DND-41 (cell line): Measurements from ENCODE around the gene WDR59.

Source experiments
- ATAC-seq: fragments of 200-7000 bp; cut with Tn5 transposase; 3 replicates; pipeline ENCODE4 v1.9.1; 2021; ENCODE audit warnings: low read depth; ENCODE audit not compliant: insufficient read depth
- DNase-seq: peaks from one replicate; pipeline ENCODE4 v3.0.0-alpha.2; 2020
- H2AFZ ChIP-seq: 2 replicates; pipeline ENCODE4 v1.6.0; 2012; ENCODE audit warnings: low read depth, low read length
- H3K27ac ChIP-seq: 2 replicates; pipeline ENCODE4 v1.5.1; 2012; ENCODE audit warnings: low read length, inconsistent platforms
- H3K27me3 ChIP-seq: fragments of 200-600 bp; sonication (generic); 2 replicates; pipeline ENCODE4 v1.6.0; 2012; ENCODE audit warnings: low read length, mild to moderate bottlenecking, inconsistent platforms; ENCODE audit not compliant: insufficient read depth, poor library complexity
- H3K36me3 ChIP-seq: 2 replicates; pipeline ENCODE4 v1.5.1; 2012; ENCODE audit warnings: low read length, inconsistent platforms; ENCODE audit not compliant: insufficient read depth
- H3K4me1 ChIP-seq: 2 replicates; pipeline ENCODE4 v1.5.1; 2012; ENCODE audit warnings: mild to moderate bottlenecking, low read length; ENCODE audit not compliant: insufficient read depth
- H3K4me2 ChIP-seq: 2 replicates; pipeline ENCODE4 v1.6.0; 2012; ENCODE audit warnings: mild to moderate bottlenecking, moderate library complexity, low read length, inconsistent platforms; ENCODE audit not compliant: insufficient read depth
- H3K4me3 ChIP-seq, 2 experiments: fragments of 200-600 bp in 1 of 2; shearing (Covaris generic) in 1 of 2; 2 replicates each; pipeline ENCODE4 v1.5.1; 2012 to 2016; ENCODE audit warnings: inconsistent platforms in 2 of 2, low read length in 2 of 2, mild to moderate bottlenecking in 2 of 2, low read depth in 1 of 2, moderate library complexity in 1 of 2
- H3K79me2 ChIP-seq: 2 replicates; pipeline ENCODE4 v1.6.0; 2012; ENCODE audit warnings: low read length, inconsistent platforms; ENCODE audit not compliant: insufficient read depth
- H3K9ac ChIP-seq: 2 replicates; pipeline ENCODE4 v1.6.0; 2012; ENCODE audit warnings: low read depth, mild to moderate bottlenecking, inconsistent platforms, low read length, moderate library complexity
- H3K9me3 ChIP-seq: 2 replicates; pipeline ENCODE4 v1.5.1; 2012; ENCODE audit warnings: low read length, moderate library complexity, mild to moderate bottlenecking, inconsistent platforms; ENCODE audit not compliant: insufficient read depth, severe bottlenecking
- H4K20me1 ChIP-seq: 2 replicates; pipeline ENCODE4 v1.6.0; 2012; ENCODE audit warnings: low read length; ENCODE audit not compliant: insufficient read depth
- EZH2 ChIP-seq: IDR thresholded peaks from 3 replicates; pipeline ENCODE4 v1.6.1; 2012; ENCODE audit warnings: borderline replicate concordance, low read depth, mild to moderate bottlenecking, moderate library complexity, low read length, inconsistent platforms; ENCODE audit not compliant: severe bottlenecking
- TF ChIP-seq, protein P1 (sequence below): IDR thresholded peaks from 2 replicates; pipeline ENCODE4 v1.5.1; 2012; ENCODE audit warnings: borderline replicate concordance, low read length, moderate library complexity, mild to moderate bottlenecking; ENCODE audit not compliant: poor library complexity, severe bottlenecking; ENCODE audit errors: extremely low read depth

The WDR59 gene

DNA sequence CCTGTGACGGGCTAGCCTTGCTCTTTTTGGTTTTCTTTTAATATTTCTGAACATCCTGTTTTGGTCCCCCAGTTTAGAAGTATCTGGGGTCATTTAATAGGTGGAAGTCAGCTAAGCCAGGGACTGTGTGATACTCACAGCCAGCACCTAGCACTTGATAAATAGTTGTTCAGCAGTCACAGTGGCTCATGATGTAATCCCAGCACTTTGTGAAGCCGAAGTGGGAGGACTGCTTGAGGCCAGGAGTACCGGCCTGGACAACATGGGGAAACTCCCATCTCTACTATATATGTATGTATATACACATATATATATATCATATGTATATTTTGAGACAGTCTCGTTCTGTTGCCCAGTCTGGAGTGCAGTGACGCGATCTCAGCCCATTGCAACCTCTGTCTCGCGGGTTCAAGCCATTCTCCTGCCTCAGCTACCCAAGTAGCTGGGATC lies 12.1 kb upstream of the WDR59 start:
- H3K9ac ChIP-seq: no peak overlapping the region
- H3K4me1 ChIP-seq: peaks cover 19% of the 10 kb centered on the region
- DNase-seq (no peak), ATAC-seq (no peak)
- H3K9me3 ChIP-seq: no peaks in the 10 kb centered on the region
- TF ChIP-seq, protein P1, sequence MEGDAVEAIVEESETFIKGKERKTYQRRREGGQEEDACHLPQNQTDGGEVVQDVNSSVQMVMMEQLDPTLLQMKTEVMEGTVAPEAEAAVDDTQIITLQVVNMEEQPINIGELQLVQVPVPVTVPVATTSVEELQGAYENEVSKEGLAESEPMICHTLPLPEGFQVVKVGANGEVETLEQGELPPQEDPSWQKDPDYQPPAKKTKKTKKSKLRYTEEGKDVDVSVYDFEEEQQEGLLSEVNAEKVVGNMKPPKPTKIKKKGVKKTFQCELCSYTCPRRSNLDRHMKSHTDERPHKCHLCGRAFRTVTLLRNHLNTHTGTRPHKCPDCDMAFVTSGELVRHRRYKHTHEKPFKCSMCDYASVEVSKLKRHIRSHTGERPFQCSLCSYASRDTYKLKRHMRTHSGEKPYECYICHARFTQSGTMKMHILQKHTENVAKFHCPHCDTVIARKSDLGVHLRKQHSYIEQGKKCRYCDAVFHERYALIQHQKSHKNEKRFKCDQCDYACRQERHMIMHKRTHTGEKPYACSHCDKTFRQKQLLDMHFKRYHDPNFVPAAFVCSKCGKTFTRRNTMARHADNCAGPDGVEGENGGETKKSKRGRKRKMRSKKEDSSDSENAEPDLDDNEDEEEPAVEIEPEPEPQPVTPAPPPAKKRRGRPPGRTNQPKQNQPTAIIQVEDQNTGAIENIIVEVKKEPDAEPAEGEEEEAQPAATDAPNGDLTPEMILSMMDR: no peak
- TF ChIP-seq EZH2: no peak
- H4K20me1 ChIP-seq: peaks cover 27% of the 10 kb centered on the region
- H2AFZ ChIP-seq: no peak overlapping the region
- H3K4me3 ChIP-seq: no peak overlapping the region
- H3K4me2 ChIP-seq: no peak overlapping the region
- peaks cover 24% of the 10 kb centered on the region for H3K36me3 ChIP-seq
- no peaks in the 10 kb centered on the region for H3K27me3 ChIP-seq
- peaks cover 31% of the 10 kb centered on the region for H3K79me2 ChIP-seq
- no peak overlapping the region for H3K27ac ChIP-seq

DNA sequence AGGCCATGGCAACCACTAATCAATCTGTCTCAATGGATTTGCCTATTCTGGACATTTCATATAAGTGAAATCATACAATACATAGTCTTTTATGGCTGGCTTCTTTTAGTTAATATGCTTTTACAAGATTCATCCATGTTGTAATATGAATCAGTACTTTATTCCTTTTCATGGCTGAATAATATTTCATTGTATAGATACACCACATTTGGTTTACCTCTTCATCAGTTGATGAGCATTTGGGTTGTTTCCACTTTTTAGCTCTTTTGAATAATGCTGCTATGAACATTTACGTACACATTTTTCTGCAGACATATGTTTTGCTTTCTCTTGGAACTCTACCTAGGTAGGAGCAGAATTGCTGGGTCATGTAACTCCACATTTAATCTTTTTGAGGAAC lies 11.1 kb upstream of the WDR59 start:
- no peaks in the 10 kb centered on the region for H3K27me3 ChIP-seq
- no peaks in the 10 kb centered on the region for H3K9me3 ChIP-seq
- H3K36me3 ChIP-seq: peaks cover 15% of the 10 kb centered on the region; the same call in 1 of the 2 replicates
- no peak overlapping the region for H3K4me2 ChIP-seq
- H2AFZ ChIP-seq: no peak overlapping the region
- TF ChIP-seq, protein P1: no peak
- no peak for TF ChIP-seq EZH2
- no peak overlapping the region for H3K4me3 ChIP-seq
- ATAC-seq (no peak), DNase-seq (no peak)
- peaks cover 21% of the 10 kb centered on the region for H3K79me2 ChIP-seq
- peaks cover 8% of the 10 kb centered on the region for H3K4me1 ChIP-seq
- H4K20me1 ChIP-seq: peaks cover 17% of the 10 kb centered on the region
- no peak overlapping the region for H3K27ac ChIP-seq
- H3K9ac ChIP-seq: no peak overlapping the region

DNA sequence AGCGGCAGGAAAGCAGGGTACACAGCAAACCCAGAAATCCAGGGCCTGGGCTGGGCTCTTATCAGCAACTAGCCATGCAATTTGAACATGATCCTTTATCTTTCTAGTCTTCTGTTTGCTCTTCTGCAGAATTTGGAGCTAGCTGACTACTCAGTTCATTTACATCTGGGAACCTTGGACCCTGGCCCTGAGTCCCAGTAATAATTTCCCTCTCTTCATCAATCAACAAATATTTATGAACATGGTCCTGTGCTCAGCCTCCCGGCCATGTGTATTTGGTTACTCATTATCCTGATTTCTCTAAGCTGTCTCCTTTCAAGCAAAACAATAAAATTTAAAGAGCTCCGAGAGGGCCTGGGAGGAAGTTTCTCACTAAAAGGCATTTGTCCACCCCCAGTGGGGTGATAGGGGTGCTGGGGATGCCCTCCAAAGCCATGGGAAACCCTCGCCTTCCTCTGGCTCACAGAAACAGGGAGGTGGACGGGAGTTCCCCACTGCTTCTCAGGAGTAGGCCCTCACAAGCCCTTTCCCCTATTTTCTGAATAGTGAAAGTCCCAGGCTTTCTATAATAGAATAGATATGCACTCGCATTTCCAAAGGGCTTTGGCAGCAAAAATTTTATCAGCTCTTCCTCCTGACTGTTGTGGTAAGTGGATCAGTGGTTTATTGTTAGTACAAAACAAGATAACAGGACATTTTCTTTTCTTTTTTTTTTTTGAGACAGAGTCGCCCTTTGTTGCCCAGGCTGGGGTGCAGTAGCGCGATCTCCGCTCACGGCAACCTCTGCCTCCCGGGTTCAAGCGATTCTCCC lies 6.9 kb upstream of the WDR59 start:
- Histone ChIP-seq H4K20me1 (no peaks in the 10 kb centered on the region), H3K27ac (no peak overlapping the region), H3K9ac (no peak overlapping the region), H3K4me3 (no peak overlapping the region), H3K4me2 (no peak overlapping the region), H3K27me3 (no peaks in the 10 kb centered on the region), H3K4me1 (no peaks in the 10 kb centered on the region), H2AFZ (no peak overlapping the region), H3K9me3 (no peaks in the 10 kb centered on the region), H3K79me2 (no peaks in the 10 kb centered on the region), H3K36me3 (no peaks in the 10 kb centered on the region)
- TF ChIP-seq, protein P1: no peak
- no peak for TF ChIP-seq EZH2
- DNase-seq: no peak
- no peak for ATAC-seq
